ENCODE measurements around the gene NOC4L.

Gene NOC4L

GRCh38 chr12:132182206-132182710, 38.0 kb downstream of the NOC4L start:
- TF ChIP-seq FOXM1 (IDR thresholded peaks at IDR 0.05; ENCODE audit: borderline replicate concordance) = no peak
- no peak for TF ChIP-seq ZNF384 (IDR thresholded peaks at IDR 0.05)
- no peak for TF ChIP-seq TARDBP (IDR thresholded peaks at IDR 0.05)
- no peak for TF ChIP-seq NFRKB (IDR thresholded peaks at IDR 0.05)
- TF ChIP-seq CTBP1 (IDR thresholded peaks at IDR 0.05; ENCODE audit: borderline replicate concordance) = no peak
- TF ChIP-seq L3MBTL2 (conservative IDR thresholded peaks at IDR 0.05) = no peak
- no peak for TF ChIP-seq SUZ12 (IDR thresholded peaks at IDR 0.05)
- TF ChIP-seq LEF1 (IDR thresholded peaks at IDR 0.05; ENCODE audit: borderline replicate concordance) = no peak
- TF ChIP-seq FOXA1 (IDR thresholded peaks at IDR 0.05) = no peak
- TF ChIP-seq ELF4 (IDR thresholded peaks at IDR 0.05) = no peak
- TF ChIP-seq FOXK2 (IDR thresholded peaks at IDR 0.05) = no peak
- TF ChIP-seq BHLHE40 (IDR thresholded peaks at IDR 0.05; ENCODE audit: borderline replicate concordance) = no peak
- no peak for TF ChIP-seq PKNOX1 (IDR thresholded peaks at IDR 0.05)
- CTCF ChIA-PET = no interaction called here

GRCh38 chr12:132182711-132183365, 38.6 kb downstream of the NOC4L start:
- ChIA-PET CTCF (no interaction called here), POLR2A (no interaction called here)
- TF ChIP-seq ELF4 (IDR thresholded peaks at IDR 0.05) (no peak), ZNF384 (IDR thresholded peaks at IDR 0.05) (no peak), FOXM1 (IDR thresholded peaks at IDR 0.05; ENCODE audit: borderline replicate concordance) (no peak), HDGF (IDR thresholded peaks at IDR 0.05; ENCODE audit: borderline replicate concordance) (no peak), BHLHE40 (IDR thresholded peaks at IDR 0.05; ENCODE audit: borderline replicate concordance) (no peak), SUZ12 (IDR thresholded peaks at IDR 0.05) (no peak), CTBP1 (IDR thresholded peaks at IDR 0.05; ENCODE audit: borderline replicate concordance) (no peak), NFRKB (IDR thresholded peaks at IDR 0.05) (no peak), FOXA1 (IDR thresholded peaks at IDR 0.05) (no peak), LEF1 (IDR thresholded peaks at IDR 0.05; ENCODE audit: borderline replicate concordance) (no peak)
- DNase-seq (ENCODE audit: extremely low spot score) = no peak

More at GRCh38 chr12:132182206-132182710, 38.0 kb downstream of the NOC4L start:
- DNase-seq (ENCODE audit: extremely low spot score) = no peak
- POLR2A ChIA-PET = no interaction called here

GRCh38 chr12:132185705-132186104, 41.4 kb downstream of the NOC4L start:
- TF ChIP-seq ELF4 (IDR thresholded peaks at IDR 0.05) (no peak), SP1 (IDR thresholded peaks at IDR 0.05) (no peak), ZNF384 (IDR thresholded peaks at IDR 0.05) (no peak), PKNOX1 (IDR thresholded peaks at IDR 0.05) (no peak), BHLHE40 (IDR thresholded peaks at IDR 0.05; ENCODE audit: borderline replicate concordance) (no peak), L3MBTL2 (conservative IDR thresholded peaks at IDR 0.05) (no peak), HDGF (IDR thresholded peaks at IDR 0.05; ENCODE audit: borderline replicate concordance) (no peak), FOXA1 (IDR thresholded peaks at IDR 0.05) (no peak), SUZ12 (IDR thresholded peaks at IDR 0.05) (no peak), FOXM1 (IDR thresholded peaks at IDR 0.05; ENCODE audit: borderline replicate concordance) (no peak), TARDBP (IDR thresholded peaks at IDR 0.05) (no peak), ARNT (IDR thresholded peaks at IDR 0.05) (no peak), NFRKB (IDR thresholded peaks at IDR 0.05) (no peak), CTBP1 (IDR thresholded peaks at IDR 0.05; ENCODE audit: borderline replicate concordance) (no peak), FOXK2 (IDR thresholded peaks at IDR 0.05) (no peak), LEF1 (IDR thresholded peaks at IDR 0.05; ENCODE audit: borderline replicate concordance) (no peak)
- no peak for DNase-seq (ENCODE audit: extremely low spot score)
- ChIA-PET POLR2A (no interaction called here), CTCF (no interaction called here)

GRCh38 chr12:132186208-132186856, 42.1 kb downstream of the NOC4L start:
- no peak for DNase-seq (ENCODE audit: extremely low spot score)
- ChIA-PET CTCF (no interaction called here), POLR2A (no interaction called here)
- TF ChIP-seq L3MBTL2 (conservative IDR thresholded peaks at IDR 0.05) (no peak), FOXK2 (IDR thresholded peaks at IDR 0.05) (no peak), PKNOX1 (IDR thresholded peaks at IDR 0.05) (no peak), BHLHE40 (IDR thresholded peaks at IDR 0.05; ENCODE audit: borderline replicate concordance) (no peak), NFRKB (IDR thresholded peaks at IDR 0.05) (no peak), SUZ12 (IDR thresholded peaks at IDR 0.05) (no peak), ZNF384 (IDR thresholded peaks at IDR 0.05) (no peak), CTBP1 (IDR thresholded peaks at IDR 0.05; ENCODE audit: borderline replicate concordance) (no peak), FOXM1 (IDR thresholded peaks at IDR 0.05; ENCODE audit: borderline replicate concordance) (no peak), ELF4 (IDR thresholded peaks at IDR 0.05) (no peak)

- POLR2A ChIA-PET = no interaction called here
- DNase-seq (ENCODE audit: extremely low spot score) = no peak
- TF ChIP-seq ZNF384 (IDR thresholded peaks at IDR 0.05) (no peak), NFRKB (IDR thresholded peaks at IDR 0.05) (no peak), ARNT (IDR thresholded peaks at IDR 0.05) (no peak), SP1 (IDR thresholded peaks at IDR 0.05) (no peak), PKNOX1 (IDR thresholded peaks at IDR 0.05) (no peak), L3MBTL2 (conservative IDR thresholded peaks at IDR 0.05) (no peak), LEF1 (IDR thresholded peaks at IDR 0.05; ENCODE audit: borderline replicate concordance) (no peak), FOXM1 (IDR thresholded peaks at IDR 0.05; ENCODE audit: borderline replicate concordance) (no peak), SUZ12 (IDR thresholded peaks at IDR 0.05) (no peak), HDGF (IDR thresholded peaks at IDR 0.05; ENCODE audit: borderline replicate concordance) (no peak), ELF4 (IDR thresholded peaks at IDR 0.05) (no peak), CTBP1 (IDR thresholded peaks at IDR 0.05; ENCODE audit: borderline replicate concordance) (no peak), FOXA1 (IDR thresholded peaks at IDR 0.05) (no peak), TARDBP (IDR thresholded peaks at IDR 0.05) (no peak), FOXK2 (IDR thresholded peaks at IDR 0.05) (no peak), BHLHE40 (IDR thresholded peaks at IDR 0.05; ENCODE audit: borderline replicate concordance) (no peak)
- CTCF ChIA-PET = no interaction called here
Measured at GRCh38 chr12:132186857-132187620, 42.8 kb downstream of the NOC4L start.
